Smooth muscle cell (in vitro differentiated cells): Measurements from ENCODE around the gene RNF141. TPM values are rescaled to one million over a fixed set of nuclear protein-coding genes. Genes with fewer than 3 reads are reported as not detected.

ENCODE experiments used
- DNase-seq: peaks from one replicate; lab custom pipeline; 2025; ENCODE audit not compliant: unreplicated experiment; lab: John Stamatoyannopoulos, UW
- H2AFZ ChIP-seq: fragments of 200-600 bp; sonication (generic); 2 replicates; pipeline ENCODE4 v1.6.0; 2016; ENCODE audit warnings: antibody characterized with exemption, low read depth, mild to moderate bottlenecking
- H3F3A ChIP-seq: fragments of 200-600 bp; sonication (generic); 2 replicates; pipeline ENCODE4 v1.6.0; 2017; ENCODE audit warnings: antibody characterized with exemption, low read depth
- H3K27ac ChIP-seq: fragments of 200-600 bp; sonication (generic); 2 replicates; pipeline ENCODE4 v1.5.1; 2016; ENCODE audit warnings: low read depth, mild to moderate bottlenecking
- H3K27me3 ChIP-seq: fragments of 200-600 bp; sonication (generic); 2 replicates; pipeline ENCODE4 v1.6.1; 2016; ENCODE audit warnings: low read depth, mild to moderate bottlenecking
- H3K36me3 ChIP-seq: fragments of 200-600 bp; sonication (generic); 2 replicates; pipeline ENCODE4 v1.5.1; 2016; ENCODE audit warnings: low read depth
- H3K4me1 ChIP-seq: fragments of 200-600 bp; sonication (generic); 2 replicates; pipeline ENCODE4 v1.5.1; 2016; ENCODE audit warnings: low read depth
- H3K4me2 ChIP-seq: fragments of 200-600 bp; sonication (generic); 2 replicates; pipeline ENCODE4 v1.6.0; 2016; ENCODE audit warnings: mild to moderate bottlenecking
- H3K4me3 ChIP-seq: fragments of 200-600 bp; sonication (generic); 2 replicates; pipeline ENCODE4 v1.5.1; 2016; ENCODE audit warnings: mild to moderate bottlenecking
- H3K79me2 ChIP-seq: fragments of 200-600 bp; sonication (generic); 2 replicates; pipeline ENCODE4 v1.6.0; 2016; ENCODE audit warnings: low read depth, mild to moderate bottlenecking
- H3K9ac ChIP-seq: fragments of 200-600 bp; sonication (generic); 2 replicates; pipeline ENCODE4 v1.6.0; 2016; ENCODE audit warnings: low read depth
- H3K9me3 ChIP-seq: fragments of 200-600 bp; sonication (generic); replicated peaks from 2 replicates; pipeline ENCODE4 v1.5.1; 2016; ENCODE audit warnings: low read depth
- H4K20me1 ChIP-seq: fragments of 200-600 bp; sonication (generic); 2 replicates; pipeline ENCODE4 v1.6.0; 2016; ENCODE audit warnings: low read depth
- WGBS: methylation state at CpG from one replicate; pipeline ENCODE4 v1.1.7; 2016; ENCODE audit warnings: low lambda C conversion rate; 5-methylcytosine and 5-hydroxymethylcytosine counted together
- polyA plus RNA-seq: library from polyadenylated mRNA; unstranded; fragments of >200 nt; fragmentation: Nextera tagmentation; extraction: Ambion mirVana; gene quantifications from 2 replicates; pipeline ENCODE4 v1.2.1, GENCODE V29; 2016
- total RNA-seq: library from RNA; depleted of rRNA; stranded (reverse); fragments of >200 nt; gene quantifications from 2 replicates; pipeline ENCODE4 v1.2.3, GENCODE V29; 2014
- TF ChIP-seq, protein P1 (sequence below): fragments of 200-600 bp; sonication (generic); IDR thresholded peaks from 2 replicates; pipeline ENCODE4 v1.5.1; 2017; ENCODE audit warnings: borderline replicate concordance, mild to moderate bottlenecking, antibody characterized with exemption; ENCODE audit not compliant: insufficient read depth, poor library complexity, severe bottlenecking

RNF141 gene
- total and polyA plus RNA-seq, 2 experiments from 2014 or later, result 16.2 to 24.4 TPM

DNA sequence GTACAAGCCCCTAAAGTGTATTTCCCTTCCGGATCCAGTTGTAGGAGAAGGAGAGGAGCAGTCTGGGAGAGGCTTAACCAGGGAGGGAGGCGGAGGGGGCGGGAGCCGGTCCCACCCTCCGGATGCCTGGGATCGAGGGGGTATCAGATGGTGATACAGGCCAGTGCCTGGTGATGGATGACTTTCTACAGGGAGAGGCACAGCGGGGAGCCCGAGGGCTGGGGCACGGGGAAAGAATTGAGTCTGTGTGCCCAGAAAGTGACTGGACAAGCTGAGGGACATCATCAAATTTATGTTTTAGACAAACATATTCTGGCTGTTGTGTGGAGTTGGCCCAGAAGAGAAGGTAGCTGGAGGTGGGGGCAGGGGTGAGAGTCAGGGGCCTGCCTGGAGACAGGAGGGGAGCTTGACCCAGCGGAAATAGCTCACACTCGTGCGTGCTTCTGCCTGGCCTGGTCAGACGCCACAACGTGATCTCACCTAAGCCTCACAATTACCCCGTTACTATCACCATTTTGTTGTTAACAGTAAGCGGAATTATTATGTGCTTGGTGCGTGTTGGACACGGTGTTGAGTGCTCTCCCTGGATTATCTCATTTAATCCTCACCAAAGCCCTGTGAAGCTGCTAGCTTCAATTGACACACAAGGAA lies 43.5 kb downstream of the RNF141 start:
- no peaks in the 10 kb centered on the region for H3K9me3 ChIP-seq
- H3K4me3 ChIP-seq, result no peak overlapping the region
- H3K9ac ChIP-seq, result no peak overlapping the region
- no peak for DNase-seq
- H3K79me2 ChIP-seq, result no peaks in the 10 kb centered on the region
- H3K4me2 ChIP-seq, result no peak overlapping the region
- H3F3A ChIP-seq, result no peaks in the 10 kb centered on the region
- no peaks in the 10 kb centered on the region for H3K27me3 ChIP-seq
- H3K4me1 ChIP-seq, result no peaks in the 10 kb centered on the region
- H2AFZ ChIP-seq, result no peak overlapping the region
- H3K36me3 ChIP-seq, result no peaks in the 10 kb centered on the region
- H3K27ac ChIP-seq, result no peak overlapping the region
- 66% methylated on average over 18 of the region's 18 CpGs for WGBS
- TF ChIP-seq, protein P1, sequence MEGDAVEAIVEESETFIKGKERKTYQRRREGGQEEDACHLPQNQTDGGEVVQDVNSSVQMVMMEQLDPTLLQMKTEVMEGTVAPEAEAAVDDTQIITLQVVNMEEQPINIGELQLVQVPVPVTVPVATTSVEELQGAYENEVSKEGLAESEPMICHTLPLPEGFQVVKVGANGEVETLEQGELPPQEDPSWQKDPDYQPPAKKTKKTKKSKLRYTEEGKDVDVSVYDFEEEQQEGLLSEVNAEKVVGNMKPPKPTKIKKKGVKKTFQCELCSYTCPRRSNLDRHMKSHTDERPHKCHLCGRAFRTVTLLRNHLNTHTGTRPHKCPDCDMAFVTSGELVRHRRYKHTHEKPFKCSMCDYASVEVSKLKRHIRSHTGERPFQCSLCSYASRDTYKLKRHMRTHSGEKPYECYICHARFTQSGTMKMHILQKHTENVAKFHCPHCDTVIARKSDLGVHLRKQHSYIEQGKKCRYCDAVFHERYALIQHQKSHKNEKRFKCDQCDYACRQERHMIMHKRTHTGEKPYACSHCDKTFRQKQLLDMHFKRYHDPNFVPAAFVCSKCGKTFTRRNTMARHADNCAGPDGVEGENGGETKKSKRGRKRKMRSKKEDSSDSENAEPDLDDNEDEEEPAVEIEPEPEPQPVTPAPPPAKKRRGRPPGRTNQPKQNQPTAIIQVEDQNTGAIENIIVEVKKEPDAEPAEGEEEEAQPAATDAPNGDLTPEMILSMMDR, result no peak
- H4K20me1 ChIP-seq, result no peaks in the 10 kb centered on the region

DNA sequence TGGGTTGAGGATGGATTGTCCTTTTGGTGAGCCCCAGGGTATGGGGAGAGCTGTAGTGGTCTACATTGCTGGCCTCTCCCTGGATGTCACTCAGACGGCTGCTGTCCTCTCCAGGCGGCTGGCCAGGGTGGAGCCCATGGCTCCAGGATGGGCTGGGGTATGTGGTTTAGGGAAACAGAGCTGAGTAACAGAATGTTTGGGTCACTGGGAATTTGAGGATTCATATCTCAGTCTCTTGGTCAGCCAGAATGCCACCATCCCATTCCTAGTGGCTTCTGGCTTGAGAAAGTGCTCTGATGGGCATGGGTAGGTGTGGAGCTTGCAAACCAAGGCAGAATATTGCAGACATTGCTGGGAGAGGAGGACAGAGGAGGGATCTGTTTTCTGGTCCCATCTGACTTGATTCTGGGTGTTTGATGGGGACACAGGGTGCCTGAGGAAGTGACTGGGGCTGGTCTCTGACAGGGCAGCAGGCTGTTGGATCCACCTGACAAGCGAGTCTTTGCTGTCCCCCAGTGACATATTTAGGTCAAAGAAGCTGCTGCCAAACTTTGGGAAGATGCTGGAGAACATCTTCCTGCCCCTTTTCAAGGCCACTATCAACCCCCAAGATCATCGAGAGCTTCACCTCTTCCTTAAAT lies 44.6 kb downstream of the RNF141 start:
- Histone ChIP-seq H3K27ac (no peak overlapping the region), H3K4me3 (no peak overlapping the region), H3K79me2 (no peaks in the 10 kb centered on the region), H3K9me3 (no peaks in the 10 kb centered on the region), H3K27me3 (no peaks in the 10 kb centered on the region), H2AFZ (no peak overlapping the region), H3K9ac (no peak overlapping the region), H3K4me2 (no peak overlapping the region), H4K20me1 (no peaks in the 10 kb centered on the region), H3K36me3 (no peaks in the 10 kb centered on the region), H3F3A (no peaks in the 10 kb centered on the region), H3K4me1 (no peaks in the 10 kb centered on the region)
- WGBS, result 93% methylated on average over 4 of the region's 4 CpGs
- no peak for DNase-seq
- TF ChIP-seq, protein P1, result no peak

DNA sequence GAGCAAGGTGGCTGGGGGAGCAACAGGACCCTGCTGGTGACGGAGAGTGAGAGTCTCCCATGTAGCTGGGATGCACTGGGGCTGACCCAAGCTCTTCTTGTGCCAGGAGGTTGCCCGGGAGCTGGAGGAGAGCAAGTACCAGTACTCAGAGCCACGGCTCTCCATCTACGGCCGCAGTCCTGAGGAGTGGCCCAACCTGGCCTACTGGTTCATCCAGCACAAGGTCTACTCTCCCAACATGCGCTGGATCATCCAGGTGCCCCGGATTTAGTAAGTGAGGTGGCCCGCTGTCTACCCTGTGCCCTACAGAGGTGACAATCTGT lies 45.6 kb downstream of the RNF141 start:
- TF ChIP-seq, protein P1, result no peak
- no peak for DNase-seq

More for the DNA sequence above, 45.6 kb downstream of the RNF141 start:
- H3K27ac ChIP-seq, result no peak overlapping the region
- no peak overlapping the region for H3K4me3 ChIP-seq
- H3K4me1 ChIP-seq, result peaks cover 9% of the 10 kb centered on the region
- no peak overlapping the region for H3K9ac ChIP-seq
- H3K36me3 ChIP-seq, result no peaks in the 10 kb centered on the region
- H4K20me1 ChIP-seq, result no peaks in the 10 kb centered on the region
- no peak overlapping the region for H2AFZ ChIP-seq
- 96% methylated on average over 8 of the region's 8 CpGs for WGBS
- H3K9me3 ChIP-seq, result no peaks in the 10 kb centered on the region
- no peak overlapping the region for H3K4me2 ChIP-seq
- no peaks in the 10 kb centered on the region for H3K79me2 ChIP-seq
- H3F3A ChIP-seq, result no peaks in the 10 kb centered on the region
- H3K27me3 ChIP-seq, result no peaks in the 10 kb centered on the region
